Immature natural killer cell (primary cell): ENCODE measurements around the gene DEPDC1. TPM values are rescaled to one million over a fixed set of nuclear protein-coding genes. Genes with fewer than 3 reads are reported as not detected.

Source experiments
- DNase-seq, 3 donors: peaks; one replicate each; pipeline ENCODE4 v3.0.0; 2022; ENCODE audit warnings: mixed read lengths in 1 of 3
- H3K27ac Mint-ChIP-seq, 6 donors: one replicate each; pipeline ENCODE4 v1.8.0; 2020; ENCODE audit warnings: mixed read lengths in 6 of 6, mild to moderate bottlenecking in 5 of 6, inconsistent platforms in 4 of 6, moderate library complexity in 3 of 6
- H3K27me3 Mint-ChIP-seq, 3 donors: one replicate each; pipeline ENCODE4 v1.8.0; 2020 to 2021; ENCODE audit warnings: low read depth in 3 of 3, mild to moderate bottlenecking in 3 of 3, mixed read lengths in 3 of 3, moderate library complexity in 3 of 3, inconsistent platforms in 1 of 3
- H3K36me3 Mint-ChIP-seq, 3 donors: one replicate each; pipeline ENCODE4 v1.8.0; 2020; ENCODE audit warnings: mixed read lengths in 3 of 3, inconsistent platforms in 2 of 3, mild to moderate bottlenecking in 2 of 3
- H3K4me1 Mint-ChIP-seq, 2 donors: one replicate each; pipeline ENCODE4 v1.8.0; 2020; ENCODE audit warnings: inconsistent platforms in 2 of 2, mild to moderate bottlenecking in 2 of 2, mixed read lengths in 2 of 2, moderate library complexity in 1 of 2
- H3K4me3 Mint-ChIP-seq, 5 donors: one replicate each; pipeline ENCODE4 v1.8.0; 2020; ENCODE audit warnings: mild to moderate bottlenecking in 5 of 5, mixed read lengths in 5 of 5, inconsistent platforms in 3 of 5, moderate library complexity in 3 of 5
- H3K9me3 Mint-ChIP-seq, 6 donors: one replicate each; pipeline ENCODE4 v1.8.0; 2020; ENCODE audit warnings: mild to moderate bottlenecking in 6 of 6, mixed read lengths in 6 of 6, inconsistent platforms in 4 of 6, moderate library complexity in 3 of 6
- polyA plus RNA-seq, 3 donors: library from polyadenylated mRNA; unstranded; fragments of 300-500 nt; fragmentation: Illumina TruSeq; gene quantifications; one replicate each; pipeline ENCODE4 v1.2.3, GENCODE V29; 2021

DEPDC1 gene
- polyA plus RNA-seq, 3 donors from 2014 or later, result 0.14 to 0.75 TPM; not detected in 1

GRCh38 chr1:68459091-68459490 is 37.8 kb downstream of the DEPDC1 start:
- Mint-ChIP-seq H3K27me3 (peaks cover 0 to 2% (median 1%) of the 10 kb centered on the region in 3 donors), H3K4me3 (no peak overlapping the region), H3K4me1 (no peaks in the 10 kb centered on the region), H3K27ac (no peak overlapping the region), H3K9me3 (peaks cover 0 to 11% (median 3%) of the 10 kb centered on the region in 6 donors), H3K36me3 (no peaks in the 10 kb centered on the region)
- DNase-seq, result no peak

GRCh38 chr1:68456202-68456601 is 40.7 kb downstream of the DEPDC1 start:
- H3K4me3 Mint-ChIP-seq, result no peak overlapping the region
- H3K4me1 Mint-ChIP-seq, result no peaks in the 10 kb centered on the region
- peaks cover 1 to 4% (median 2%) of the 10 kb centered on the region in 3 donors for H3K27me3 Mint-ChIP-seq
- H3K27ac Mint-ChIP-seq, result no peak overlapping the region
- H3K36me3 Mint-ChIP-seq, result no peaks in the 10 kb centered on the region
- peaks cover 0 to 6% (median 3%) of the 10 kb centered on the region in 6 donors for H3K9me3 Mint-ChIP-seq
- no peak for DNase-seq

GRCh38 chr1:68454534-68454933 is 42.3 kb downstream of the DEPDC1 start:
- peaks cover 0 to 4% (median 1%) of the 10 kb centered on the region in 3 donors for H3K27me3 Mint-ChIP-seq
- no peaks in the 10 kb centered on the region for H3K36me3 Mint-ChIP-seq
- H3K4me3 Mint-ChIP-seq, result no peak overlapping the region
- no peaks in the 10 kb centered on the region for H3K4me1 Mint-ChIP-seq
- no peak for DNase-seq
- peaks cover 0 to 5% (median under 1%) of the 10 kb centered on the region in 6 donors for H3K9me3 Mint-ChIP-seq
- no peak overlapping the region for H3K27ac Mint-ChIP-seq

DNA sequence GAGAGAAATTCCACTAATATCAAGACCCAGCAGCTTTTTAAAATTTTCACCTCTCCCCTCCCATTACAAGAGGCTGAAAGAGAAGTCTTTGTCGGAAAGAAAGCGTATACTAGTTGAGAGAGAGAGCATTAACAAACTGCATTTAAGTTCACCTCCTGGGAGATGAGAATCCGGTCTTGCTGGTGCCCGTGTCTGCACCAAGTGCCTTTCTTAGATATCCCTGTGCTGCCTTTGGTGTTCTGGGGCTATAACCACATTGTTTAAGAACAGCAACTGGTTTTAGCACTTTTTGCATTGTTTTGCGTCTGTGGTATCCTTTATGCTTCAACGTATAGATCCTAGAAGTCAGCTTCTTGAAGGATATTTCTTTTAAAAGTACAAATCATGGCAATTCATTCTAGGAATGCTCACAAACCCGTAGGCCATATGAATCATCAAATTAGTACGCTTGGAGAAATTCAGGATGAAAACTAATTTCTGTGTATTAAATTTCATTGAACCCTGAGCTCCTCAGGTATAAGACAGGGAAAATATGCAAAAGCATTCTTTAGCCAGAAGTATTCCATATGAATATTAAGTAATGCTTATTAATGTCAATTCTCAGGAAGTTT is 43.7 kb downstream of the DEPDC1 start:
- H3K4me3 Mint-ChIP-seq, result no peak overlapping the region
- no peaks in the 10 kb centered on the region for H3K36me3 Mint-ChIP-seq
- peaks cover 0 to 4% (median 1%) of the 10 kb centered on the region in 3 donors for H3K27me3 Mint-ChIP-seq
- H3K4me1 Mint-ChIP-seq, result no peaks in the 10 kb centered on the region
- no peak overlapping the region for H3K27ac Mint-ChIP-seq
- peaks cover 0 to 5% (median 2%) of the 10 kb centered on the region in 6 donors for H3K9me3 Mint-ChIP-seq
- no peak for DNase-seq

DNA sequence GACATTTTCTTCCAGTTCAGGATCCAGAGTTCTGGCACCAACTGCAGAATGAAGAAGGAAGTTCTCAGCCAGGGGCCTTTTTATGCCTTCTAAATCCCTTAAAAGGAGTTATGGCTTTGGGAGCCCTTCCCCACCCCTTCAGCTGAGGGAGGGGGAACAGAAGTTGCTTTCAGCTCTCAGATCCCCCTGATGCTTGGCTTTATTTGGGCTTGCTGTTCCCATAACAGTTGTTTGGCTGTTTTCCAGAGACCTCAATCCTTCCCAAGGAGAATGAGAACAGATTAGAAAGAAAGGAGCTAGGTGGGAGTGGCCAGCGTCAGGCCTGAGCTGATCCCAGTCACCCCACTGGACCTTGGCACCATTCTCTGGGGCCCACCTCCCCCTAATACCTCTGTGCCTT is 47.0 kb downstream of the DEPDC1 start, which contains the start of gene RPE65:
RPE65 (minus strand) TSS at position 54 of the 400 bp plus-strand sequence; CDS start at position 5, 49 bp downstream.
- H3K4me1 Mint-ChIP-seq, result no peaks in the 10 kb centered on the region
- no peak within 1 kb of the TSS for H3K4me3 Mint-ChIP-seq
- peaks cover 0 to 4% (median 0%) of the 10 kb centered on the region in 3 donors for H3K27me3 Mint-ChIP-seq
- H3K36me3 Mint-ChIP-seq, result no peaks in the 10 kb centered on the region
- peaks cover 0 to 4% (median 0%) of the 10 kb centered on the region in 6 donors for H3K9me3 Mint-ChIP-seq
- DNase-seq, result no peak
- no peak within 1 kb of the TSS for H3K27ac Mint-ChIP-seq

DNA sequence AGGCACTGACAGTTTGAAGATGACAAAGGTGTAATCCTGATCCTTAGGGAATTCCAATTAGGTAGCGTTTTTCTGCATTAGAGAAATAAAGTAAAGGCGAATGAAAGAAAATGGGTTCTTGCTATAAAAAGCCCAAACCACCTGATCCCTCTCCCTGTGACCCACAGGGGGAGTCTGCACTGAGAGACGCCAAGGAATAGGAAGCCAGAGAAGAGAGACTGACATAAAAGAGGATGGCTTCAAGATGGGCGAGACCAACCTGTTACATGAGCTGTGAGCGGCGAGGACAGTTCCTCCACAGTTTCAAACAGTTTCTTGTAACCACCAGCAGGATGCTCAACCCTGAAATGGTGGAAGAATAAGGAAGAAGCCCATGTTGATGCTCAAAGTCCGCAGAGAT is 48.5 kb downstream of the DEPDC1 start:
- H3K27ac Mint-ChIP-seq, result no peak overlapping the region

DNA sequence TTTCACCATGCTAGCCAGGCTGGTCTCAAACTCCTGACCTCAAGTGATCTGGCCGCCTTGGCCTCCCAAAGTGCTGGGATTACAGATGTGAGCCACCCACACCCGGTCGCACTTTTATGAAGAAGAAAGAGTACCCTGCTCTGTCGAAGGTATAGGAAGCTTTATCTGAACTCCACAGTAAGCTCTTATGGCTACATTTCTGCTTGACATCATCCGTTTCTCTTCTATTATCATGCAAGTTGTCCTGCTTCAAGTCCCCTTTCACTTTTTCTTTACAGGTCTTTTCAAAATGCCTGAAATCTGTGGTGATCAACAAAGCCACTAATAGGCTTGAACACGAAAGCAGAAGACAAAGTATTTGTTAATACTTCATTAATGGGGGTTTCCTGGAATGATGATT is 51.2 kb downstream of the DEPDC1 start:
- Mint-ChIP-seq H3K27ac (no peak overlapping the region), H3K4me1 (no peaks in the 10 kb centered on the region), H3K36me3 (no peaks in the 10 kb centered on the region), H3K4me3 (no peak overlapping the region), H3K27me3 (no peaks in the 10 kb centered on the region), H3K9me3 (peaks cover 0 to 5% (median 0%) of the 10 kb centered on the region in 6 donors)
- no peak for DNase-seq

More for the DNA sequence above, 48.5 kb downstream of the DEPDC1 start:
- H3K9me3 Mint-ChIP-seq, result peaks cover 0 to 4% (median under 1%) of the 10 kb centered on the region in 6 donors
- no peak overlapping the region for H3K4me3 Mint-ChIP-seq
- DNase-seq, result no peak
- H3K4me1 Mint-ChIP-seq, result no peaks in the 10 kb centered on the region
- peaks cover 0 to 4% (median 0%) of the 10 kb centered on the region in 3 donors for H3K27me3 Mint-ChIP-seq
- H3K36me3 Mint-ChIP-seq, result no peaks in the 10 kb centered on the region

DNA sequence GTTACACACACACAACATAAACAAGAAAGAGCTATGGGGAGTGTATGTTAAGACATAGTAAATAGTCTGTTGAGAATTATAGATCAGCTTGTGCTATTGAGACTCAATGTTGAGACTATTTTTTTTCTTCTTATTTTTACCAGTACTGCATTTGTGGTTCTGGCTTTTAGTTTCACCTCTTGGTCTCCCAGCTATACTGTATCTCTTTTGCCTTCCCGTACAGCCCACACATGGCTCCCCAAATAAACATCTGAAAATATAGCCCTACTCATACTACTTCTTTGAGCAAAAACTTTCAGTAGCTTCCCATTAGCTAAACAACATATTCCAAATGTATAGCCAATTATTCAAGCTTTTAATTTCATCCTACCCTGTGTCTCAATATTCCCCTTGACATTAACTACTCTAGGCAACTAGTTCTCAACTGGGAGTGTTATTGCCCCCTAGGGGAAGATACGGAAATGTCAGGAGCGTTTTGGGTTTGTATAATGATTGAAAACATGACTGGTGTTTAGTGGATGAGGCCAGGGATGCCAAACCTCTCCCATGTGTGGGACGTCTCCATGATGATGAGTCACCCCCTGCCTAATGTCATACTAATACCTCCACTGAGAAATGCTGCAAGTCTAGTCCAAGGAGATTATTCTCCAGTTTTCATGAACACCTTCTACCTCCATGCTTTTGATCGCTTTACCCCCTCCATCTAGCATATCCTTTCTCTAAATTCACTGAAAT is 53.9 kb downstream of the DEPDC1 start:
- DNase-seq, result no peak
- H3K4me1 Mint-ChIP-seq, result no peaks in the 10 kb centered on the region
- H3K27me3 Mint-ChIP-seq, result no peaks in the 10 kb centered on the region
- H3K36me3 Mint-ChIP-seq, result no peaks in the 10 kb centered on the region
- H3K4me3 Mint-ChIP-seq, result no peak overlapping the region
- H3K9me3 Mint-ChIP-seq, result peaks cover 0 to 7% (median 0%) of the 10 kb centered on the region in 6 donors
- H3K27ac Mint-ChIP-seq, result no peak overlapping the region

GRCh38 chr1:68442006-68442405 is 54.9 kb downstream of the DEPDC1 start:
- DNase-seq, result no peak
- Mint-ChIP-seq H3K27ac (no peak overlapping the region), H3K27me3 (no peaks in the 10 kb centered on the region), H3K9me3 (peaks cover 0 to 7% (median 0%) of the 10 kb centered on the region in 6 donors), H3K36me3 (no peaks in the 10 kb centered on the region), H3K4me1 (no peaks in the 10 kb centered on the region), H3K4me3 (no peak overlapping the region)

- no peak overlapping the region for H3K4me3 Mint-ChIP-seq
- no peak for DNase-seq
- H3K27ac Mint-ChIP-seq, result no peak overlapping the region
Observed at GRCh38 chr1:68438310-68438709, 58.6 kb downstream of the DEPDC1 start.

GRCh38 chr1:68433395-68433794 is 63.5 kb downstream of the DEPDC1 start:
- Mint-ChIP-seq H3K9me3 (peaks cover 0 to 6% (median 0%) of the 10 kb centered on the region in 6 donors), H3K4me3 (no peak overlapping the region), H3K27ac (no peak overlapping the region), H3K4me1 (no peaks in the 10 kb centered on the region), H3K36me3 (no peaks in the 10 kb centered on the region), H3K27me3 (peaks cover 0 to 2% (median 0%) of the 10 kb centered on the region in 3 donors)
- no peak for DNase-seq

More at GRCh38 chr1:68438310-68438709, 58.6 kb downstream of the DEPDC1 start:
- no peaks in the 10 kb centered on the region for H3K4me1 Mint-ChIP-seq
- peaks cover 0 to 2% (median 0%) of the 10 kb centered on the region in 3 donors for H3K27me3 Mint-ChIP-seq
- peaks cover 0 to 12% (median 0%) of the 10 kb centered on the region in 6 donors for H3K9me3 Mint-ChIP-seq
- H3K36me3 Mint-ChIP-seq, result no peaks in the 10 kb centered on the region

- no peak for DNase-seq
- no peaks in the 10 kb centered on the region for H3K4me1 Mint-ChIP-seq
- H3K36me3 Mint-ChIP-seq, result no peaks in the 10 kb centered on the region
- no peak overlapping the region for H3K4me3 Mint-ChIP-seq
- H3K27ac Mint-ChIP-seq, result no peak overlapping the region
- peaks cover 0 to 4% (median under 1%) of the 10 kb centered on the region in 6 donors for H3K9me3 Mint-ChIP-seq
- no peaks in the 10 kb centered on the region for H3K27me3 Mint-ChIP-seq
Observed at GRCh38 chr1:68431076-68431475, 65.8 kb downstream of the DEPDC1 start.

GRCh38 chr1:68429233-68429808 is 67.6 kb downstream of the DEPDC1 start:
- Mint-ChIP-seq H3K4me1 (no peaks in the 10 kb centered on the region), H3K4me3 (no peak overlapping the region), H3K27me3 (no peaks in the 10 kb centered on the region), H3K9me3 (peaks cover 0 to 4% (median under 1%) of the 10 kb centered on the region in 6 donors), H3K27ac (no peak overlapping the region), H3K36me3 (no peaks in the 10 kb centered on the region)
- no peak for DNase-seq

GRCh38 chr1:68426594-68426993 is 70.3 kb downstream of the DEPDC1 start:
- no peak overlapping the region for H3K4me3 Mint-ChIP-seq
- DNase-seq, result no peak
- peaks cover 0 to 4% (median under 1%) of the 10 kb centered on the region in 6 donors for H3K9me3 Mint-ChIP-seq
- no peaks in the 10 kb centered on the region for H3K36me3 Mint-ChIP-seq
- H3K27ac Mint-ChIP-seq, result no peak overlapping the region
- H3K27me3 Mint-ChIP-seq, result no peaks in the 10 kb centered on the region
- H3K4me1 Mint-ChIP-seq, result no peaks in the 10 kb centered on the region
